ENCODE measurements around the gene SPATA16.

Gene SPATA16

GRCh38 chr3:172915911-172916514 is 225.0 kb downstream of the SPATA16 start:
- no peak for TF ChIP-seq CTCF (IDR thresholded peaks at IDR 0.05; ENCODE audit: extremely low read depth, insufficient read depth, missing control alignments)
- no peak for DNase-seq (ENCODE audit: low spot score)
- in situ Hi-C loops (cut with MboI; ENCODE audit: low pct_unique_long_range_greater_than_20kb, low sequenced_read_pairs, unreplicated experiment): no loop called here

GRCh38 chr3:172914854-172915253 is 226.2 kb downstream of the SPATA16 start:
- in situ Hi-C loops (cut with MboI; ENCODE audit: low pct_unique_long_range_greater_than_20kb, low sequenced_read_pairs, unreplicated experiment): no loop called here
- TF ChIP-seq CTCF (IDR thresholded peaks at IDR 0.05; ENCODE audit: extremely low read depth, insufficient read depth, missing control alignments): no peak
- no peak for DNase-seq (ENCODE audit: low spot score)

- no peak for DNase-seq (ENCODE audit: low spot score)
- in situ Hi-C loops (cut with MboI; ENCODE audit: low pct_unique_long_range_greater_than_20kb, low sequenced_read_pairs, unreplicated experiment): no loop called here
- TF ChIP-seq CTCF (IDR thresholded peaks at IDR 0.05; ENCODE audit: extremely low read depth, insufficient read depth, missing control alignments): no peak
Measured at GRCh38 chr3:172913911-172914655, 227.0 kb downstream of the SPATA16 start.

- in situ Hi-C loops (cut with MboI; ENCODE audit: low pct_unique_long_range_greater_than_20kb, low sequenced_read_pairs, unreplicated experiment): no loop called here
- no peak for DNase-seq (ENCODE audit: low spot score)
- TF ChIP-seq CTCF (IDR thresholded peaks at IDR 0.05; ENCODE audit: extremely low read depth, insufficient read depth, missing control alignments): no peak
Measured at GRCh38 chr3:172911142-172911541, 229.9 kb downstream of the SPATA16 start.

GRCh38 chr3:172908771-172909270 is 232.2 kb downstream of the SPATA16 start:
- no peak for DNase-seq (ENCODE audit: low spot score)
- in situ Hi-C loops (cut with MboI; ENCODE audit: low pct_unique_long_range_greater_than_20kb, low sequenced_read_pairs, unreplicated experiment): no loop called here
- TF ChIP-seq CTCF (IDR thresholded peaks at IDR 0.05; ENCODE audit: extremely low read depth, insufficient read depth, missing control alignments): no peak

- TF ChIP-seq CTCF (IDR thresholded peaks at IDR 0.05; ENCODE audit: extremely low read depth, insufficient read depth, missing control alignments): no peak
- DNase-seq (ENCODE audit: low spot score): no peak
Measured at GRCh38 chr3:172905451-172905850, 235.6 kb downstream of the SPATA16 start.

More at GRCh38 chr3:172905451-172905850, 235.6 kb downstream of the SPATA16 start:
- in situ Hi-C loops (cut with MboI; ENCODE audit: low pct_unique_long_range_greater_than_20kb, low sequenced_read_pairs, unreplicated experiment): no loop called here
